CD8-positive, alpha-beta memory T cell (primary cell): Measurements from ENCODE around the gene ZNF385C. TPM values are rescaled to one million over a fixed set of nuclear protein-coding genes. Genes with fewer than 3 reads are reported as not detected.

ENCODE experiments used
- CTCF ChIA-PET: fragments of 350-600 bp; sonication (Branson Sonifier 250); formaldehyde crosslinking; loops from one replicate; lab custom pipeline; 2021; ENCODE audit warnings: antibody characterized with exemption; lab: Charles Lee
- POLR2A ChIA-PET: fragments of 350-600 bp; sonication (Branson Sonifier 250); formaldehyde crosslinking; loops from one replicate; lab custom pipeline; 2021; ENCODE audit warnings: antibody characterized with exemption; lab: Charles Lee
- DNase-seq, 5 donors: peaks; one replicate each; pipeline versions ENCODE4 v3.0.0 to v3.0.0-alpha.2; 2020 to 2022; ENCODE audit warnings: mixed read lengths in 1 of 5
- H3K27ac ChIP-seq: one replicate; pipeline ENCODE4 v1.7.0; 2013; ENCODE audit warnings: low read depth, mild to moderate bottlenecking, low read length, moderate library complexity
- H3K27me3 ChIP-seq: 2 replicates; pipeline ENCODE4 v1.7.0; 2013; ENCODE audit warnings: low read length, mild to moderate bottlenecking; ENCODE audit not compliant: insufficient read depth, poor library complexity, severe bottlenecking
- H3K36me3 ChIP-seq: 2 replicates; pipeline ENCODE4 v1.7.0; 2013; ENCODE audit warnings: mild to moderate bottlenecking, low read length, moderate library complexity; ENCODE audit not compliant: insufficient read depth
- H3K4me1 ChIP-seq: 2 replicates; pipeline ENCODE4 v1.7.0; 2013; ENCODE audit warnings: mild to moderate bottlenecking, low read length, moderate library complexity; ENCODE audit not compliant: insufficient read depth
- H3K4me3 ChIP-seq: 2 replicates; pipeline ENCODE4 v1.7.0; 2013; ENCODE audit warnings: mild to moderate bottlenecking, low read length
- H3K9me3 ChIP-seq: 2 replicates; pipeline ENCODE4 v1.7.0; 2013; ENCODE audit warnings: mild to moderate bottlenecking, low read length
- H3K27ac Mint-ChIP-seq, 8 donors: one replicate each; pipeline ENCODE4 v1.8.0; 2020 to 2021; ENCODE audit warnings: mixed read lengths in 8 of 8, mild to moderate bottlenecking in 6 of 8, inconsistent platforms in 3 of 8, moderate library complexity in 3 of 8
- H3K27me3 Mint-ChIP-seq, 2 donors: one replicate each; pipeline ENCODE4 v1.8.0; 2020 to 2021; ENCODE audit warnings: mixed read lengths in 2 of 2, mild to moderate bottlenecking in 1 of 2, moderate library complexity in 1 of 2
- H3K36me3 Mint-ChIP-seq, 3 donors: one replicate each; pipeline ENCODE4 v1.8.0; 2020 to 2021; ENCODE audit warnings: mixed read lengths in 3 of 3, inconsistent platforms in 1 of 3, mild to moderate bottlenecking in 1 of 3
- H3K4me1 Mint-ChIP-seq, 3 donors: one replicate each; pipeline ENCODE4 v1.8.0; 2020 to 2021; ENCODE audit warnings: mixed read lengths in 3 of 3, inconsistent platforms in 1 of 3, mild to moderate bottlenecking in 1 of 3
- H3K4me3 Mint-ChIP-seq, 7 donors: one replicate each; pipeline ENCODE4 v1.8.0; 2020 to 2021; ENCODE audit warnings: mixed read lengths in 7 of 7, mild to moderate bottlenecking in 6 of 7, moderate library complexity in 4 of 7, inconsistent platforms in 2 of 7
- H3K9me3 Mint-ChIP-seq, 5 donors: one replicate each; pipeline ENCODE4 v1.8.0; 2020 to 2022; ENCODE audit warnings: mixed read lengths in 5 of 5, mild to moderate bottlenecking in 3 of 5, moderate library complexity in 2 of 5, inconsistent platforms in 1 of 5
- polyA plus RNA-seq: library from polyadenylated mRNA; unstranded; fragments of 300-500 nt; fragmentation: Illumina TruSeq; gene quantifications from one replicate; pipeline ENCODE4 v1.2.3, GENCODE V29; 2021
- total RNA-seq, 2 experiments: library from RNA; stranded (reverse); gene quantifications; one replicate each; pipeline ENCODE4 v1.2.3, GENCODE V29; 2021

Gene ZNF385C
- total and polyA plus RNA-seq, 3 experiments from 2014 or later, result not detected

DNA sequence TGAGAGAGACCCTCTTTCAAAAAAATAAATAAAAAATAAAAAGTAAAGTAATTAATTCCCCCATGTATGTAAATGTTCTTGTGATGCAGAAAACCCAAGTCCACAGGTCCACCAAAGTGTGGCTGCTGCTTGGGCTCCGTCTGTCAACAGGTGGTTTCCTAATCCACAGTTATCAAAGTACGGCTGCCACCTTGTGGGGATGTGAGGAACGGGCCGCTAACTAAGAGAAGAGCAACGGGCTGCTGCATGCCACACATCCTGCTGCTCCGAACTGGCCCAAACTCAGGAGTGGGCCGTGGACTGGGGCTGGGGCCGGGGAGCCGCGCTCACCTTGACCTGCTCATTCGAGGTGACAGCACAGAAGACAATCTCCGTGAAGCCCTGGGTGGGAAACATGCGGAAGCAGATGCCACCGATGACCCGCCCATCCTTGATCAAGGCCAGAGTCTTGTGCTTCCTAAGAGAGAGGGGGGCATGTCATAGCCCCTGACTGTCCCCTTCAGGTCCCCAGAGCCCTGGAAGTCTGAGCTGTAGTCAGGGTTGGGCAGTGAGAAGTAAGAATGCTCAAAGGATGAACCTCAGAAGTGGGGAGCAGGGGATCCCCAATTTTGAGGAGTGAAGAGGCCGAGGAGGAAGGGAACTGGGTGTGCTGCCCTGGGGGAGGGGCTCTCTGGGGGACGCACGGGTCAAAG is 18.6 kb upstream of the ZNF385C start:
- Histone ChIP-seq H3K4me1 (peaks cover 25% of the 10 kb centered on the region), H3K27ac (no peak overlapping the region), H3K4me3 (no peak overlapping the region), H3K9me3 (no peaks in the 10 kb centered on the region), H3K27me3 (no peaks in the 10 kb centered on the region), H3K36me3 (no peaks in the 10 kb centered on the region)
- peak; percentile 71 to 87 (median 75) for DNase-seq
- CTCF ChIA-PET, result interaction anchor here (0.7 to 11.7 kb wide), 12 partner anchors 10 to 153 kb away, joined by 3 to 109 read pairs (median 4); partner anchors contain the start of genes DNAJC7 and NKIRAS2
- POLR2A ChIA-PET, result no interaction called here
- H3K4me3 Mint-ChIP-seq, result peak overlapping the region in 2 of 7 donors; percentile 38 to 54
- peak overlapping the region in 6 of 8 donors; percentile 3 to 41 (median 18) for H3K27ac Mint-ChIP-seq
- peaks cover 0 to 22% (median 2%) of the 10 kb centered on the region in 3 donors for H3K36me3 Mint-ChIP-seq
- peaks cover 31 to 42% (median 40%) of the 10 kb centered on the region in 3 donors for H3K4me1 Mint-ChIP-seq
- no peaks in the 10 kb centered on the region for H3K9me3 Mint-ChIP-seq
- no peaks in the 10 kb centered on the region for H3K27me3 Mint-ChIP-seq

DNA sequence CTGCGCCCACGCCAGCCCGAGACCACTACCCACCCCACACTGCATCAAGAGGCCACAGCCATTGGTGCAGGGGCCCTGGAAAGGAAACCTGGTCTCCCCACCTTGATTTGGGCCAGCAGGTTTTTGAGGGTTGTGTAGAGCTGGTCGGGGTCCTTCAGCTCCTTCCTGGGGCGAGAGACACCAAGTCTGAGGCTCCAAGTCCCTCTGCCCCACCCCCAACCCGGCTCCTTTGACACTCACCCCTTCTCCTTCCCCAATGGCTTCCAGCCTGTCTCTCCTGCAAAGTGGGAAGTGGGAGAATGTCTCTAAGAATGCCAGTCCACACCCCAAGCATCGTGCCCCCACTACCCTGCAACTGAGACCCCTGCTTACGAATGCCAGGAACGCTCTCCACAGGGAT is 15.8 kb upstream of the ZNF385C start:
- Mint-ChIP-seq H3K36me3 (peaks cover 0 to 31% (median 5%) of the 10 kb centered on the region in 3 donors), H3K9me3 (no peaks in the 10 kb centered on the region), H3K4me3 (peak overlapping the region in 1 of 7 donors; percentile 65), H3K27me3 (no peaks in the 10 kb centered on the region), H3K4me1 (peaks cover 34 to 48% (median 41%) of the 10 kb centered on the region in 3 donors), H3K27ac (peak overlapping the region in 3 of 8 donors; percentile 66 to 91 (median 67))
- ChIA-PET CTCF (interaction anchor here (0.7 to 11.7 kb wide), 9 partner anchors 13 to 152 kb away, joined by 3 to 109 read pairs (median 10); partner anchors contain the start of genes CNP and DNAJC7), POLR2A (interaction anchor here (1.8 kb wide), 1 partner anchor 148 kb away, joined by 10 read pairs; the partner anchor contains the start of gene CNP)
- Histone ChIP-seq H3K36me3 (no peaks in the 10 kb centered on the region), H3K27ac (no peak overlapping the region), H3K4me1 (peaks cover 21% of the 10 kb centered on the region), H3K9me3 (no peaks in the 10 kb centered on the region), H3K4me3 (no peak overlapping the region), H3K27me3 (no peaks in the 10 kb centered on the region)
- DNase-seq, result no peak

DNA sequence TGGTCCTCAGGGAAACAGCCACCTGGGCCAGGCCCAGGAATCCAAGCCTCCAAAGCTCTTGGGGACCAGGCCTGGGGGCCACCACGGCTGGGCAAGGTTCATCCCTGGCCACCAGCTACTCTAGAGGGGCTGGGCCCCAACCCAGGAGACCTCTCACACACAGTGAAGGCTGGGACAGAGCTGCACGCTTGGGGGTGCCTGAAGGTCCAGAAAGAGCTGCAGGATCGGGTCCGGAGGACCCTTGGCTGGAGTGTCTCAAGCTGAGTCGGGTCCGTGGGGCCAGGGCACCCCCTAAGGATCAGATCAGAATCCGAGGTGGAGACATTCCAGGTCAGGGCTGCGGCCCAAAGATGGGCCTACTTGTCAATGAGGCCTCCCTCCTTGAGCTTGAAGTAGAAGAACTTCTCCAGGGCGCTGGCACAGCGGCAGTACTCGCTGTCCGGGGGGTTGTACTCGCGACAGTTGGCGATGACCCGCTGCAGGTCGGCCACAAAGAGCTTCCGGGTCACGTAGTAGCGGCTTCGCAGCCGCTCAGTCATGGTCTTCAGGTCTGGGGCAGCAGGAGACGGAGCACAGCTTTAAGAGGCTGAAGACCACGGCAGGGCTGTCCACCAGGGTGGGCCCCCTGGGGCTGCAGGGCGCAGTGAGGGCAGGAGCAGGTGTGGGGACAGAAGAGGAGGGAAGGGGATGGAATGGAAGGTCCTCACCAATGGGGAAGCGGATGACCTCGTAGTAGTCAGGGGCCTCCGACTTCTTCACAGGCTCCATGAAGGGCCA is 15.2 kb upstream of the ZNF385C start:
- peak overlapping the region; percentile 63 for H3K27ac ChIP-seq

DNA sequence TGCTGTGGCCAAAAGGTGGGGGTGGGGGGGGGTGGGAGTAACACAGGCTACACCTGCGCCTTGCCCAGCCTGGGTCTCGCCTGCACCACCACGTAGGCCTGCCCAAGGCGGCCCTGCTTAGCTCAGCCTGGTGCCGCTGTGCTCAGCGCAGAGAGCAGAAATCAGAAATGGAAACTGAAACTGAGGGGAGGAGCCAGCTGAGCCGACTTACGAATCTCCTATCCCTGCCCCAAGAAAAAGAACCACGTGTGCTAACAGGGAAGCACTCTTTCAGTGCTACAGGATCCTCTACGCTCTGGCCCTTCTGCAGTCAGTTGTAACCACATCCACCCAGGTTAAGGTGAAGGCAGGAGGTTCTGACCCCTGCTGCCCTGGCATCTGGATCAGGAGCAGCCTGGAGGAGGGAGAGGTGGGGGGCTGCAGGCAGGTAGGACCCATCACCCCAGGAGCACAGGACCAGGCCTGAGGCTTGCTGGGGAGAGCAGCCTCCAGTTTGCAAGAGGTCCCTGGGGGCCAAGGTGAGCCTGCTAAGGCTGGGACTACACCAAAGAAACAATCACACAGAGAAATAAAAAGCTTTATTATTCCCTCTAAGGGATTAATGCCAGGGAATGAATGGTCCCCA is 14.4 kb upstream of the ZNF385C start, which contains the start of gene DHX58:
Gene DHX58 (minus strand): TSS at position 163 of the 625 bp plus-strand sequence. CDS start 822 bp downstream, outside the sequence.
- DNase-seq, result peak; percentile 55 to 86 (median 76)
- no peaks in the 10 kb centered on the region for H3K27me3 ChIP-seq
- Mint-ChIP-seq H3K27me3 (no peaks in the 10 kb centered on the region), H3K9me3 (no peaks in the 10 kb centered on the region), H3K4me3 (peak within 1 kb of the TSS; percentile 81 to 93 (median 90)), H3K27ac (peak within 1 kb of the TSS; percentile 86 to 98 (median 96)), H3K4me1 (peaks cover 33 to 54% (median 34%) of the 10 kb centered on the region in 3 donors), H3K36me3 (peaks cover 0 to 37% (median 7%) of the 10 kb centered on the region in 3 donors)
- H3K36me3 ChIP-seq, result no peaks in the 10 kb centered on the region
- H3K4me3 ChIP-seq, result peak within 1 kb of the TSS; percentile 76
- H3K27ac ChIP-seq, result peak within 1 kb of the TSS; percentile 63
- H3K9me3 ChIP-seq, result no peaks in the 10 kb centered on the region
- peaks cover 27% of the 10 kb centered on the region for H3K4me1 ChIP-seq
- CTCF ChIA-PET, result interaction anchor here (0.6 to 11.7 kb wide), 14 partner anchors 11 to 316 kb away, joined by 3 to 109 read pairs (median 4); partner anchors contain the start of genes CNP and ODAD4
- POLR2A ChIA-PET, result interaction anchor here (0.6 to 2.4 kb wide), 8 partner anchors 8 to 280 kb away, joined by 3 to 13 read pairs (median 4); partner anchors contain the start of genes CNP, DNAJC7 and NKIRAS2

More for the DNA sequence above, 15.2 kb upstream of the ZNF385C start:
- CTCF ChIA-PET, result interaction anchor here (0.7 to 11.7 kb wide), 10 partner anchors 12 to 183 kb away, joined by 3 to 109 read pairs (median 6); partner anchors contain the start of genes CNP, DNAJC7 and ODAD4
- H3K27me3 Mint-ChIP-seq, result no peaks in the 10 kb centered on the region
- POLR2A ChIA-PET, result interaction anchor here (0.7 to 2.4 kb wide), 5 partner anchors 8 to 207 kb away, joined by 3 to 13 read pairs (median 9); partner anchors contain the start of genes CNP, DNAJC7 and NKIRAS2
- peaks cover 31 to 47% (median 37%) of the 10 kb centered on the region in 3 donors for H3K4me1 Mint-ChIP-seq
- DNase-seq, result no peak
- Histone ChIP-seq H3K9me3 (no peaks in the 10 kb centered on the region), H3K27me3 (no peaks in the 10 kb centered on the region), H3K4me1 (peaks cover 21% of the 10 kb centered on the region), H3K4me3 (no peak overlapping the region), H3K36me3 (no peaks in the 10 kb centered on the region)
- peaks cover 0 to 33% (median 5%) of the 10 kb centered on the region in 3 donors for H3K36me3 Mint-ChIP-seq
- H3K4me3 Mint-ChIP-seq, result peak overlapping the region in 1 of 7 donors; percentile 90
- H3K9me3 Mint-ChIP-seq, result no peaks in the 10 kb centered on the region
- peak overlapping the region in 6 of 8 donors; percentile 33 to 98 (median 89) for H3K27ac Mint-ChIP-seq

DNA sequence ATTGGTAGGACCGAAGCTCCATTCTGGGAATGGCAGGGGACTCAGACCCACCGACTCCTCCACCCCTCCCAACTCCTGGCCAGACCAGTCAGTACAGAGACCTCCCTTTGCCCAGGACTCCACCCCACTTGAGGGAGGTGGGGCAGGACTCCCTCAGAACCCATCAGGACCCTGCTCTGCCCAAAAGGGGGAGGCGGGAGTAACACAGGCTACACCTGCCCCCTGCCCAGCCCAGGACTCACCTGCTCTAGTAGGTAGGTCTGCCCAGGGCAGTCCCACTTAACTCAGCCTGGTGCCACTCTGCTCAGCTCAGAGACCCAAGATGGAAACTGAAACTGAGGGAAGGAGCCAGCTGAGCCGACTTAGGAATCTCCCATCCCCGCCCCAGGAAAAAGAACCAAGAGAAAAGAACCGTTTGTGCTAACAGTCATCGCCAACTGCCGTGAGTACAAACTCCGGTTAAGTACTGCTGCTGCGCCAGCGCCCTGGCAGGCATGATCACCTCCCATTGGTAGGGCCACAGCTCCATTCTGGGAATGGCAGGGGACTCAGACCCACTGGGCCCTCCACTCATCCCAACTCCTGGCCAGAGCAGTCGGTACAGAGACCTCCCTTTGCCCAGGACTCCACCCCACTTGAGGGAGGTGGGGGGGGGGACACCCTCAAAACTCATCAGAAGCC is 13.7 kb upstream of the ZNF385C start:
- Mint-ChIP-seq H3K36me3 (peaks cover 0 to 32% (median 7%) of the 10 kb centered on the region in 3 donors), H3K4me1 (peaks cover 33 to 57% (median 34%) of the 10 kb centered on the region in 3 donors), H3K27me3 (no peaks in the 10 kb centered on the region), H3K4me3 (peak overlapping the region; percentile 81 to 93 (median 90)), H3K9me3 (no peaks in the 10 kb centered on the region), H3K27ac (peak overlapping the region; percentile 86 to 98 (median 96))
- Histone ChIP-seq H3K4me1 (peaks cover 31% of the 10 kb centered on the region), H3K36me3 (no peaks in the 10 kb centered on the region), H3K27ac (peak overlapping the region; percentile 63), H3K9me3 (no peaks in the 10 kb centered on the region), H3K27me3 (no peaks in the 10 kb centered on the region), H3K4me3 (peak overlapping the region; percentile 76)
- ChIA-PET POLR2A (interaction anchor here (1.1 to 2.4 kb wide), 3 partner anchors 42 to 95 kb away, joined by 4 to 13 read pairs (median 9); partner anchors contain the start of genes DNAJC7 and NKIRAS2), CTCF (interaction anchor here (1.1 to 11.7 kb wide), 12 partner anchors 10 to 317 kb away, joined by 3 to 109 read pairs (median 4); partner anchors contain the start of genes CNP, DNAJC7 and ODAD4)
- peak in 1 of 5 donors; percentile 10 for DNase-seq

DNA sequence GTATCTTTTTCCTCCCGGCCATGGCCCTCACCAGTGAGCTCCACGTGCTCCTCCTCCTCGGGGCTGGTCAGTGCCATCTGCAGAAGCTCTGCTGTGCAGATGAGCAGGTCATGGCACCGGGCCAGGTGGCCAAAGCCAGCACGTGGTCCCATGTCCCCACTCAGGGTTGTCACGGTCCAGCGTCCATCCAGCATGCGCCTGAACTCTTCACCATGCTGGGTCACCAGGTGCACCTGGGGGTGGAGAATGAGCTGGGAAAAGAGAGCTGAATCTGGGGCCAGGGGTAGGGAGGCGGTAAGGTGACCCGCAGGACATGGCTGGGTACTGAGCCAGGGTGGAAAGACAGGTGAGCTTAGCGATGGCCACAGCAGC is 13.0 kb upstream of the ZNF385C start:
- H3K4me3 Mint-ChIP-seq, result peak overlapping the region; percentile 56 to 91 (median 89)

More for the DNA sequence above, 13.0 kb upstream of the ZNF385C start:
- Mint-ChIP-seq H3K9me3 (no peaks in the 10 kb centered on the region), H3K4me1 (peaks cover 27 to 52% (median 30%) of the 10 kb centered on the region in 3 donors), H3K36me3 (peaks cover 0 to 30% (median 7%) of the 10 kb centered on the region in 3 donors), H3K27me3 (no peaks in the 10 kb centered on the region), H3K27ac (peak overlapping the region in 6 of 8 donors; percentile 6 to 90 (median 46))
- H3K27me3 ChIP-seq, result no peaks in the 10 kb centered on the region
- no peaks in the 10 kb centered on the region for H3K36me3 ChIP-seq
- no peak for DNase-seq
- no peak overlapping the region for H3K4me3 ChIP-seq
- CTCF ChIA-PET, result interaction anchor here (1.1 to 11.7 kb wide), 9 partner anchors 9 to 94 kb away, joined by 3 to 109 read pairs (median 4); partner anchors contain the start of gene DNAJC7
- peaks cover 31% of the 10 kb centered on the region for H3K4me1 ChIP-seq
- no peaks in the 10 kb centered on the region for H3K9me3 ChIP-seq
- no peak overlapping the region for H3K27ac ChIP-seq
- POLR2A ChIA-PET, result interaction anchor here (2.4 kb wide), 1 partner anchor 94 kb away, joined by 13 read pairs; the partner anchor contains the start of gene DNAJC7
